ENCODE data around the gene LCA5. TPM values are rescaled to one million over a fixed set of nuclear protein-coding genes. Genes with fewer than 3 reads are reported as not detected.

Gene LCA5
- total and polyA plus RNA-seq, 2 donors (not counting 1 experiment from before 2014, with no cell fraction given): 0.12 to 0.91 TPM

DNA sequence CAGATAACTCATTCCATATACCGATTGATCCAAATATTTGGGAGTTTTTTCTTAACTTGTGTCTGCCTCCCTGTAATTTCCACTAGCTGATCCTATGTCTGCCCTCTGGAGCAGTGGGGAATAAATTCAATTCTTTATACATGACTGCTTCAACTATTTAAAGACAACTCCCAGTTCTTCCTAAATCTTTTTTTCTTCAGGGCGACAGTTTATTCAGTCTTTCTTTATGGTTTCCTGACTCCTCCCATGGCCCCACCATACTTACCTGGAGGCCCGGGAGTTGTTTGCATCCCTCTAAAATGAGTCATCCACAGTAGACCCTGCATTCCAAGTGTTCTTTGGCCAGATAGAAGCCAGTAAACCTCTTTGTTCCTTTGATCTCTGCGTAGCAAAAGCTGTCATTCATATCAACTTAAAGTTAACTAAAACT, 73.6 kb downstream of the LCA5 start:
- WGBS (ENCODE audit: insufficient coverage): 94% methylated on average over 2 of the region's 4 CpGs

DNA sequence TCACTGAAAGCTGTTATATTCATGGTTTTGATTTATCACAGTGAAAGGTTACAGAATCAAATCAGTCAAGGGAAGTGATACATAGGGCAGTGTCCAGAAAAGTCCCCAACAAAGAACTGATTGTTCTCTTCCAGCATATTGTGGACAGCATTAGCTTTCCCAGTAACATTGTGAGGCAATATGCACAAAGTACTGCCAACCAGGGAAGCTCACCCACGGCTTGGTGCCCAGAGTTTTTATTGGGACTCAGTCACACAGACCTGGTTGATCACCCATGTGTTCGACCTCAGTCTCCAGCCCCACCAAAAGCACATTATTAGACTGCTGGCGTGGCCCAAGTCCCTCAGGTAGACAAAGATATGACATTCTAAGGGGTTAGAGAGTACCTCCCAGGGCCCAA, 76.0 kb downstream of the LCA5 start:
- CTCF ChIA-PET: no interaction called here
- no peak overlapping the region for H3K9ac ChIP-seq (ENCODE audit: low read length)
- H3K9me3 Mint-ChIP-seq (ENCODE audit: insufficient read depth): no peaks in the 10 kb centered on the region
- H3K4me1 Mint-ChIP-seq: no peaks in the 10 kb centered on the region
- TF ChIP-seq EZH2 (IDR thresholded peaks at IDR 0.05; ENCODE audit: borderline replicate concordance, insufficient read depth, low read depth, low read length, poor library complexity, severe bottlenecking): no peak
- TF ChIP-seq, protein P1, sequence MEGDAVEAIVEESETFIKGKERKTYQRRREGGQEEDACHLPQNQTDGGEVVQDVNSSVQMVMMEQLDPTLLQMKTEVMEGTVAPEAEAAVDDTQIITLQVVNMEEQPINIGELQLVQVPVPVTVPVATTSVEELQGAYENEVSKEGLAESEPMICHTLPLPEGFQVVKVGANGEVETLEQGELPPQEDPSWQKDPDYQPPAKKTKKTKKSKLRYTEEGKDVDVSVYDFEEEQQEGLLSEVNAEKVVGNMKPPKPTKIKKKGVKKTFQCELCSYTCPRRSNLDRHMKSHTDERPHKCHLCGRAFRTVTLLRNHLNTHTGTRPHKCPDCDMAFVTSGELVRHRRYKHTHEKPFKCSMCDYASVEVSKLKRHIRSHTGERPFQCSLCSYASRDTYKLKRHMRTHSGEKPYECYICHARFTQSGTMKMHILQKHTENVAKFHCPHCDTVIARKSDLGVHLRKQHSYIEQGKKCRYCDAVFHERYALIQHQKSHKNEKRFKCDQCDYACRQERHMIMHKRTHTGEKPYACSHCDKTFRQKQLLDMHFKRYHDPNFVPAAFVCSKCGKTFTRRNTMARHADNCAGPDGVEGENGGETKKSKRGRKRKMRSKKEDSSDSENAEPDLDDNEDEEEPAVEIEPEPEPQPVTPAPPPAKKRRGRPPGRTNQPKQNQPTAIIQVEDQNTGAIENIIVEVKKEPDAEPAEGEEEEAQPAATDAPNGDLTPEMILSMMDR (IDR thresholded peaks at IDR 0.05): no peak
- ATAC-seq (ENCODE audit: low read depth): no peak
- H2AFZ ChIP-seq (ENCODE audit: insufficient read depth, low read depth, low read length, poor library complexity, severe bottlenecking): no peak overlapping the region
- H3K4me1 ChIP-seq (ENCODE audit: control insufficient read depth in 2 of 2, insufficient read depth in 2 of 2, low read length in 2 of 2): no peaks in the 10 kb centered on the region
- intact Hi-C loops (cut with micrococcal nuclease): no loop called here
- WGBS (ENCODE audit: insufficient coverage): 80% methylated on average over 1 of the region's 3 CpGs
- no peak for DNase-seq
- H4K20me1 ChIP-seq (ENCODE audit: control insufficient read depth, insufficient read depth, low read length, poor library complexity, severe bottlenecking): no peaks in the 10 kb centered on the region
- H3K4me2 ChIP-seq (replicated peaks; ENCODE audit: low read depth, low read length, poor library complexity, severe bottlenecking): no peak overlapping the region
- no peak overlapping the region for H3K27ac Mint-ChIP-seq
- no peaks in the 10 kb centered on the region for H3K79me2 ChIP-seq (ENCODE audit: control insufficient read depth, insufficient read depth, low read length)
- H3K4me3 Mint-ChIP-seq: no peak overlapping the region
- H3K4me3 ChIP-seq (ENCODE audit: control extremely low read depth in 1 of 5, extremely low read depth in 1 of 5, insufficient read depth in 1 of 5, low read depth in 2 of 5, low read length in 4 of 5): no peak overlapping the region
- POLR2A ChIA-PET: no interaction called here
- peaks cover 4% of the 10 kb centered on the region for H3K27me3 Mint-ChIP-seq
- no peaks in the 10 kb centered on the region for H3K9me3 ChIP-seq (ENCODE audit: control extremely low read depth in 1 of 3, control insufficient read depth in 2 of 3, insufficient read depth in 1 of 3, low read length in 2 of 3)
- H3K27ac ChIP-seq (ENCODE audit: low read length in 2 of 2): no peak overlapping the region
- H3K36me3 ChIP-seq (replicated peaks in 1 of 2; ENCODE audit: control extremely low read depth in 1 of 2, control insufficient read depth in 1 of 2, extremely low read depth in 1 of 2, insufficient read depth in 2 of 2, low read length in 1 of 2): no peaks in the 10 kb centered on the region
- no peaks in the 10 kb centered on the region for H3K27me3 ChIP-seq (replicated peaks in 1 of 4; ENCODE audit: control extremely low read depth in 1 of 4, control insufficient read depth in 3 of 4, insufficient read depth in 4 of 4, low read length in 3 of 4)

More for the DNA sequence above, 73.6 kb downstream of the LCA5 start:
- H3K4me2 ChIP-seq (replicated peaks; ENCODE audit: low read depth, low read length, poor library complexity, severe bottlenecking): no peak overlapping the region
- Mint-ChIP-seq H3K4me3 (no peak overlapping the region), H3K27ac (no peak overlapping the region), H3K27me3 (peaks cover 5% of the 10 kb centered on the region), H3K9me3 (ENCODE audit: insufficient read depth) (no peaks in the 10 kb centered on the region), H3K4me1 (no peaks in the 10 kb centered on the region)
- ChIA-PET POLR2A (no interaction called here), CTCF (no interaction called here)
- no peaks in the 10 kb centered on the region for H4K20me1 ChIP-seq (ENCODE audit: control insufficient read depth, insufficient read depth, low read length, poor library complexity, severe bottlenecking)
- no peaks in the 10 kb centered on the region for H3K79me2 ChIP-seq (ENCODE audit: control insufficient read depth, insufficient read depth, low read length)
- no peaks in the 10 kb centered on the region for H3K9me3 ChIP-seq (ENCODE audit: control extremely low read depth in 1 of 3, control insufficient read depth in 2 of 3, insufficient read depth in 1 of 3, low read length in 2 of 3)
- H2AFZ ChIP-seq (ENCODE audit: insufficient read depth, low read depth, low read length, poor library complexity, severe bottlenecking): no peak overlapping the region
- no peaks in the 10 kb centered on the region for H3K4me1 ChIP-seq (ENCODE audit: control insufficient read depth in 2 of 2, insufficient read depth in 2 of 2, low read length in 2 of 2)
- H3K27me3 ChIP-seq (replicated peaks in 1 of 4; ENCODE audit: control extremely low read depth in 1 of 4, control insufficient read depth in 3 of 4, insufficient read depth in 4 of 4, low read length in 3 of 4): no peaks in the 10 kb centered on the region
- intact Hi-C loops (cut with micrococcal nuclease): no loop called here
- no peaks in the 10 kb centered on the region for H3K36me3 ChIP-seq (replicated peaks in 1 of 2; ENCODE audit: control extremely low read depth in 1 of 2, control insufficient read depth in 1 of 2, extremely low read depth in 1 of 2, insufficient read depth in 2 of 2, low read length in 1 of 2)
- no peak for DNase-seq
- H3K27ac ChIP-seq (ENCODE audit: low read length in 2 of 2): no peak overlapping the region
- H3K4me3 ChIP-seq (ENCODE audit: control extremely low read depth in 1 of 5, extremely low read depth in 1 of 5, insufficient read depth in 1 of 5, low read depth in 2 of 5, low read length in 4 of 5): no peak overlapping the region
- ATAC-seq (ENCODE audit: low read depth): no peak
- no peak for TF ChIP-seq EZH2 (IDR thresholded peaks at IDR 0.05; ENCODE audit: borderline replicate concordance, insufficient read depth, low read depth, low read length, poor library complexity, severe bottlenecking)
- TF ChIP-seq, protein P1 (IDR thresholded peaks at IDR 0.05): no peak
- H3K9ac ChIP-seq (ENCODE audit: low read length): no peak overlapping the region

Data from B cell (primary cell).